ENCODE data around the gene ZSWIM3. TPM values are rescaled to one million over a fixed set of nuclear protein-coding genes. Genes with fewer than 3 reads are reported as not detected.

Gene ZSWIM3
- total and polyA plus RNA-seq, 2 of the 8 experiments (the other 6 are each of a cell fraction or from before 2014, with no cell fraction given), result 5.5 to 6.9 TPM

GRCh38 chr20:45814314-45814713 lies 43.1 kb upstream of the ZSWIM3 start:
- no peak overlapping the region for H2BK15ac ChIP-seq (ENCODE audit: low read length)
- H2BK120ac ChIP-seq (replicated peaks; ENCODE audit: low read depth, low read length), result no peak overlapping the region
- H3K23ac ChIP-seq (ENCODE audit: insufficient read length), result no peak overlapping the region
- WGBS, 2 experiments (ENCODE audit: extremely low coverage in 1 of 2, insufficient coverage in 1 of 2, insufficient read length in 1 of 2, insufficient replicate concordance in 2 of 2, low coverage in 1 of 2, low lambda C conversion rate in 2 of 2, missing lambda C conversion rate in 1 of 2), result 84% methylated on average over 3 of the region's 3 CpGs; no CpG with 5 or more reads in 1 of the 2 experiments
- H2BK20ac ChIP-seq (ENCODE audit: low read length), result no peak overlapping the region
- no peak overlapping the region for H2BK12ac ChIP-seq (ENCODE audit: low read depth, low read length)
- H4K91ac ChIP-seq (replicated peaks; ENCODE audit: insufficient read length, low read length), result no peak overlapping the region
- DNase-seq (ENCODE audit: low read depth in 1 of 2, low spot score in 2 of 2) (no peak), FAIRE-seq (no peak)
- 0 out of 2 replicates have a peak overlapping the region, but pooled peaks have one; percentile 7 for H3K27ac ChIP-seq (ENCODE audit: low read depth, low read length)
- no peak overlapping the region; a peak in 1 of 7 replicates for H3K9ac ChIP-seq (replicated peaks in 1 of 4; ENCODE audit: extremely low read depth in 1 of 4, low read depth in 3 of 4, low read length in 3 of 4)
- H3K4me3 ChIP-seq (ENCODE audit: extremely low read depth in 1 of 4, insufficient read depth in 2 of 4, low read depth in 3 of 4, low read length in 4 of 4), result no peak overlapping the region
- no peaks in the 10 kb centered on the region for H3K9me3 ChIP-seq (ENCODE audit: insufficient read depth in 2 of 2, low read depth in 1 of 2, low read length in 1 of 2)
- H4K5ac ChIP-seq (ENCODE audit: insufficient read length, low read depth, low read length), result no peak overlapping the region
- H2BK5ac ChIP-seq (ENCODE audit: low read depth, low read length), result no peak overlapping the region; the same call in 1 of the 2 replicates
- H3K4ac ChIP-seq (replicated peaks; ENCODE audit: insufficient read length, low read depth, low read length), result no peak overlapping the region
- H2AK5ac ChIP-seq (ENCODE audit: low read depth, low read length), result no peak overlapping the region
- peaks cover 5 to 7% of the 10 kb centered on the region in 2 experiments for H4K20me1 ChIP-seq (replicated peaks in 1 of 2; ENCODE audit: control insufficient read depth in 1 of 2, insufficient read depth in 2 of 2, low read length in 2 of 2)
- H3K79me1 ChIP-seq (ENCODE audit: low read depth, low read length), result peaks cover 5% of the 10 kb centered on the region
- POLR2A ChIA-PET (ENCODE audit: partially characterized antibody), result interaction anchor here (0.6 to 10.4 kb wide), 9 partner anchors 11 to 551 kb away, joined by 3 to 96 read pairs (median 6); partner anchors contain the start of genes ACOT8, NEURL2, SNX21 and TNNC2
- H3K4me1 ChIP-seq (replicated peaks in 1 of 4; ENCODE audit: control insufficient read depth in 3 of 4, insufficient read depth in 4 of 4, low read length in 3 of 4), result peaks cover 0 to 4% (median 2%) of the 10 kb centered on the region in 4 experiments; a peak in 3 of 7 replicates
- H3K36me3 ChIP-seq (ENCODE audit: control insufficient read depth in 2 of 4, insufficient read depth in 4 of 4, low read length in 3 of 4), result peaks cover 16 to 53% (median 34%) of the 10 kb centered on the region in 4 experiments
- CTCF ChIA-PET (ENCODE audit: partially characterized antibody), result interaction anchor here (1.0 to 2.3 kb wide), 7 partner anchors 11 to 209 kb away, joined by 3 to 13 read pairs (median 3); no protein-coding TSS in a partner anchor
- H3K56ac ChIP-seq (replicated peaks; ENCODE audit: insufficient read length, low read depth, low read length), result no peak overlapping the region
- H3K18ac ChIP-seq (ENCODE audit: extremely low read depth, low read length), result no peak overlapping the region
- H3K27me3 ChIP-seq (replicated peaks in 1 of 4; ENCODE audit: control insufficient read depth in 3 of 4, extremely low read depth in 1 of 4, insufficient read depth in 3 of 4, low read length in 3 of 4), result no peaks in the 10 kb centered on the region
- H3K23me2 ChIP-seq (ENCODE audit: low read depth, low read length), result peaks cover 9% of the 10 kb centered on the region; the same call in 1 of the 2 replicates
- no peak overlapping the region for H4K8ac ChIP-seq (ENCODE audit: extremely low read depth, insufficient read depth, low read length)
- H3K79me2 ChIP-seq (ENCODE audit: control insufficient read depth in 1 of 2, insufficient read depth in 2 of 2, low read length in 2 of 2), result peaks cover 7 to 20% of the 10 kb centered on the region in 2 experiments
- peak overlapping the region; percentile 15 to 80; a peak in 1 of 4 replicates for H3K4me2 ChIP-seq (ENCODE audit: insufficient read depth in 1 of 2, low read depth in 2 of 2, low read length in 2 of 2)
- no peak overlapping the region for H3K14ac ChIP-seq (ENCODE audit: insufficient read length)
- H2AFZ ChIP-seq (ENCODE audit: low read length), result no peak overlapping the region
- no peak for TF ChIP-seq BCL11A (IDR thresholded peaks at IDR 0.05; ENCODE audit: low read depth in 2 of 2, low read length in 2 of 2)
- TF ChIP-seq TBP (IDR thresholded peaks at IDR 0.05; ENCODE audit: low read depth, low read length), result no peak
- TF ChIP-seq, protein P1, sequence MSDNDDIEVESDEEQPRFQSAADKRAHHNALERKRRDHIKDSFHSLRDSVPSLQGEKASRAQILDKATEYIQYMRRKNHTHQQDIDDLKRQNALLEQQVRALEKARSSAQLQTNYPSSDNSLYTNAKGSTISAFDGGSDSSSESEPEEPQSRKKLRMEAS (IDR thresholded peaks at IDR 0.05), result no peak
- no peak for TF ChIP-seq CHD1 (IDR thresholded peaks at IDR 0.05; ENCODE audit: low read depth, low read length)
- no peak for TF ChIP-seq E2F6 (IDR thresholded peaks at IDR 0.05)
- TF ChIP-seq TEAD4 (IDR thresholded peaks at IDR 0.05; ENCODE audit: low read depth, low read length), result no peak
- TF ChIP-seq JUND (IDR thresholded peaks at IDR 0.05; ENCODE audit: low read length), result no peak
- no peak for TF ChIP-seq EGR1 (IDR thresholded peaks at IDR 0.05; ENCODE audit: borderline replicate concordance, low read depth, low read length)
- TF ChIP-seq PHF8 (conservative IDR thresholded peaks at IDR 0.05; ENCODE audit: low read depth, low read length), result no peak
- TF ChIP-seq BRCA1 (IDR thresholded peaks at IDR 0.05; ENCODE audit: low read depth, low read length), result no peak
- TF ChIP-seq KDM4A (IDR thresholded peaks at IDR 0.05; ENCODE audit: low read depth, low read length, severe bottlenecking), result no peak
- no peak for TF ChIP-seq KDM1A (IDR thresholded peaks at IDR 0.05; ENCODE audit: borderline replicate concordance, low read length)
- no peak for TF ChIP-seq YY1 (IDR thresholded peaks at IDR 0.05; ENCODE audit: low read depth, low read length)
